Measurements from ENCODE around the gene B3GLCT. TPM values are rescaled to one million over a fixed set of nuclear protein-coding genes. Genes with fewer than 3 reads are reported as not detected.

Gene B3GLCT
- total RNA-seq, 2 donors from 2014 or later = 9.3 to 10.4 TPM

DNA sequence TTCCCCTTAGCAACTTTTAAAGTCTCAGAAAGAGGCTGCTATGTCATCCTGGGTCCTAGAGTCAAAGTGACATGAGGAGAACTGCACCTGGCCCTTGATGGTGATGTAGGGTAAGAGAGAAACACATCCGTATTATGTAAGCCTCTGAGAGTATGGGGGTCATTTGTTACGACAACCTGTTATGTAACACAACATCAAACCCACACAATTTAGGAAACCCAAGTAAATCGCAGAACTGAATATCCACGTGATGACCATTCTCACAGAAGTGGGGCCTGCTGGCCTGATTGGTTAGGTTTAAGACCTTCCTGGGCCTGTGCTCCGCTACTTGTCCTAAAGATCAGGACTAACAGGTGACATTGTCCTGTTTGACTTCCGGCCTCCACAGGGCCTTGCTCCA lies 15.3 kb upstream of the B3GLCT start:
- Histone ChIP-seq H3K9me3 (no peaks in the 10 kb centered on the region), H3K4me3 (no peak overlapping the region), H3K4me1 (ENCODE audit: control insufficient read depth in 1 of 2, low read depth in 2 of 2) (no peaks in the 10 kb centered on the region), H3K27me3 (replicated peaks; ENCODE audit: insufficient read depth) (no peaks in the 10 kb centered on the region), H3K36me3 (no peaks in the 10 kb centered on the region), H3K27ac (no peak overlapping the region)
- TF ChIP-seq, protein P1, sequence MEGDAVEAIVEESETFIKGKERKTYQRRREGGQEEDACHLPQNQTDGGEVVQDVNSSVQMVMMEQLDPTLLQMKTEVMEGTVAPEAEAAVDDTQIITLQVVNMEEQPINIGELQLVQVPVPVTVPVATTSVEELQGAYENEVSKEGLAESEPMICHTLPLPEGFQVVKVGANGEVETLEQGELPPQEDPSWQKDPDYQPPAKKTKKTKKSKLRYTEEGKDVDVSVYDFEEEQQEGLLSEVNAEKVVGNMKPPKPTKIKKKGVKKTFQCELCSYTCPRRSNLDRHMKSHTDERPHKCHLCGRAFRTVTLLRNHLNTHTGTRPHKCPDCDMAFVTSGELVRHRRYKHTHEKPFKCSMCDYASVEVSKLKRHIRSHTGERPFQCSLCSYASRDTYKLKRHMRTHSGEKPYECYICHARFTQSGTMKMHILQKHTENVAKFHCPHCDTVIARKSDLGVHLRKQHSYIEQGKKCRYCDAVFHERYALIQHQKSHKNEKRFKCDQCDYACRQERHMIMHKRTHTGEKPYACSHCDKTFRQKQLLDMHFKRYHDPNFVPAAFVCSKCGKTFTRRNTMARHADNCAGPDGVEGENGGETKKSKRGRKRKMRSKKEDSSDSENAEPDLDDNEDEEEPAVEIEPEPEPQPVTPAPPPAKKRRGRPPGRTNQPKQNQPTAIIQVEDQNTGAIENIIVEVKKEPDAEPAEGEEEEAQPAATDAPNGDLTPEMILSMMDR (IDR thresholded peaks at IDR 0.05) = no peak
- no peak for ATAC-seq (ENCODE audit: insufficient number of reproducible peaks, low FRiP score, low read depth)
- no peak for DNase-seq (ENCODE audit: low spot score)

DNA sequence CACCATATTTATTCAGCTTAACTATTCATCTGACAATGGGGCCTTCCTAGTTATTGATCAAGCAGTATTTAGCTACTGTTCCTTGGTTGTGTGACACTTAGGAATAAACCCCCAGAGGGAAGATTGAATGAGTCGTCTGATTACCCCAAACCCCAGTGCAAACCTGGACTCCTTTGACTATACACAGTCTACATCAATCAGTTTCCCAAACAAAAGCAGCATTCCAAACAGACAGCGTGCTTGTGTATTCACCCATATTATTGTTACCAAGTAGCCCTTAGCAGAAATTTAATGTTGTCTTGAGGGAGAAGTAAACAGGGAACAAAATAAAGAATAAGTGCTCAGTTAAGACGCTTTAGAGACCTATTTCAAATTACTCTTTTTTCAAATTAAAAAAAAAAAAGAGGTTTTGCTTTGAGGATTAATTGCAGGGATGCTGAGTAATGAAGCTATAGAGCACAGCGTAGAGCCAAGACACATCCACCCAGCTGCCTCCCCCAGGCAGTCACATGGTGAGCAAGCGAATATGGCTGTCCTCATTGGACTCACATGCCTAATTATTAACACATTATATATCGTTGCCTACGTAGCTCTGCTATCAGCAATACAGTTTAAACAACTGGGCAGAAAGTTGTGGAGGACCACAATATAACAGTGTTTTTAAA lies 14.7 kb upstream of the B3GLCT start:
- ATAC-seq (ENCODE audit: insufficient number of reproducible peaks, low FRiP score, low read depth) (no peak), DNase-seq (ENCODE audit: low spot score) (no peak)
- Histone ChIP-seq H3K36me3 (no peaks in the 10 kb centered on the region), H3K27ac (no peak overlapping the region), H3K4me3 (no peak overlapping the region), H3K4me1 (ENCODE audit: control insufficient read depth in 1 of 2, low read depth in 2 of 2) (no peaks in the 10 kb centered on the region), H3K9me3 (no peaks in the 10 kb centered on the region), H3K27me3 (replicated peaks; ENCODE audit: insufficient read depth) (no peaks in the 10 kb centered on the region)
- TF ChIP-seq, protein P1 (IDR thresholded peaks at IDR 0.05) = no peak

DNA sequence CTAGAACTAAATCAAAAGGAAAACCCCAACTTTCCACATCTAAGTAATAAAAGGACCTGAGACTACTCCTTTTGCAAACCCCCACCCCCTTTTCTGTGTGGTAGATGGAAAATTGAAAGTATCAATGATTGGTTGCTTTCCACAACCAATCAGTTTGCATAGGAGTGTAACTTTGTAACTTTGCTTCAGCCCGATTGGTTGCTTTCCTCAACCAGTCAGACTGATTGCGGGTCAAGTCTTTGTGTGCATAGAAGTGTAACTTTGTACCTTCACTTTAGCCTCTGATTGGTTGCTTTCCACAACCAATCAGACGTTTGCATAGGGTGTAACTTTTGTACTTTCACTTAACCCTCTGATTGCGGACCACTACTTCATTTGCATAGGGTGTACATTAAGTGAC lies 8.0 kb upstream of the B3GLCT start:
- ATAC-seq (ENCODE audit: insufficient number of reproducible peaks, low FRiP score, low read depth) = no peak
- Histone ChIP-seq H3K4me3 (no peak overlapping the region), H3K27ac (no peak overlapping the region), H3K9me3 (no peaks in the 10 kb centered on the region), H3K27me3 (replicated peaks; ENCODE audit: insufficient read depth) (no peaks in the 10 kb centered on the region), H3K36me3 (no peaks in the 10 kb centered on the region), H3K4me1 (ENCODE audit: control insufficient read depth in 1 of 2, low read depth in 2 of 2) (no peaks in the 10 kb centered on the region)
- no peak for DNase-seq (ENCODE audit: low spot score)
- TF ChIP-seq, protein P1 (IDR thresholded peaks at IDR 0.05) = no peak

GRCh38 chr13:31192306-31192705 lies 7.5 kb upstream of the B3GLCT start:
- H3K36me3 ChIP-seq = no peaks in the 10 kb centered on the region
- H3K4me1 ChIP-seq (ENCODE audit: control insufficient read depth in 1 of 2, low read depth in 2 of 2) = no peaks in the 10 kb centered on the region
- TF ChIP-seq, protein P1 (IDR thresholded peaks at IDR 0.05) = no peak
- H3K9me3 ChIP-seq = no peaks in the 10 kb centered on the region
- H3K4me3 ChIP-seq = no peak overlapping the region
- no peak overlapping the region for H3K27ac ChIP-seq
- ATAC-seq (ENCODE audit: insufficient number of reproducible peaks, low FRiP score, low read depth) = no peak
- no peak for DNase-seq (ENCODE audit: low spot score)
- no peaks in the 10 kb centered on the region for H3K27me3 ChIP-seq (replicated peaks; ENCODE audit: insufficient read depth)

DNA sequence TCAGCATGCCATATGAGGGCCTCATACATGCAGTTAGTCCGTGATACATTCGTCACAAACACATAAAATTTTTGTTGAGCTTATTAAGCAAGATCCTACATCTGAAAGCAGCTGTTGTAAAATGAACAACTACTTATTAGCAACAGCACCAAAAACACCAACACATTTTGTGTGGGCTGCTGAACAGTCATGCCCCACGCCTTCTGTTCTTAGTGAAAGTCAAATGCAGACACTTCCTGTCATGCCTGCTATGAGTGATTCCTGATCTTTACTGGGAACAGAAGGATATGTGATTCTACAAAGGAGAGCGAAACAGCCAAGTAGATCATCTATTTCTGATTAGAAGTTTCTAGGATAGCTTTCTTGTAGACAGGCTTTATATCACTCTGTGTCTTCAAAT lies 4.2 kb upstream of the B3GLCT start:
- no peaks in the 10 kb centered on the region for H3K27me3 ChIP-seq (replicated peaks; ENCODE audit: insufficient read depth)
- H3K36me3 ChIP-seq = no peaks in the 10 kb centered on the region
- DNase-seq (ENCODE audit: low spot score) (no peak), ATAC-seq (ENCODE audit: insufficient number of reproducible peaks, low FRiP score, low read depth) (no peak)
- H3K4me3 ChIP-seq = no peak overlapping the region
- H3K4me1 ChIP-seq (ENCODE audit: control insufficient read depth in 1 of 2, low read depth in 2 of 2) = peaks cover 3 to 4% of the 10 kb centered on the region in 2 donors
- no peak overlapping the region for H3K27ac ChIP-seq
- no peaks in the 10 kb centered on the region for H3K9me3 ChIP-seq
- TF ChIP-seq, protein P1 (IDR thresholded peaks at IDR 0.05) = no peak

Data from thoracic aorta (tissue), 2 donors.